Epithelial cell of proximal tubule (primary cell): Measurements from ENCODE around the gene SLC25A26. TPM values are rescaled to one million over a fixed set of nuclear protein-coding genes. Genes with fewer than 3 reads are reported as not detected.

Experiments
- DNase-seq: peaks from one replicate; pipeline ENCODE4 v3.0.0-alpha.2; 2011; ENCODE audit warnings: low read depth
- H3K4me3 ChIP-seq: 2 replicates; pipeline ENCODE4 v1.5.1; 2011; ENCODE audit warnings: low read depth, mild to moderate bottlenecking, low read length
- CTCF ChIP-seq: conservative IDR thresholded peaks from 2 replicates; pipeline ENCODE4 v1.5.1; 2012; ENCODE audit warnings: low read depth, mild to moderate bottlenecking, low read length
- total RNA-seq: library from RNA; depleted of rRNA; stranded (reverse); fragments of >200 nt; gene quantifications from 2 replicates; pipeline ENCODE4 v1.2.3, GENCODE V29; 2015

Gene SLC25A26
- total RNA-seq, 1 donor from 2014 or later, result 16.2 TPM

DNA sequence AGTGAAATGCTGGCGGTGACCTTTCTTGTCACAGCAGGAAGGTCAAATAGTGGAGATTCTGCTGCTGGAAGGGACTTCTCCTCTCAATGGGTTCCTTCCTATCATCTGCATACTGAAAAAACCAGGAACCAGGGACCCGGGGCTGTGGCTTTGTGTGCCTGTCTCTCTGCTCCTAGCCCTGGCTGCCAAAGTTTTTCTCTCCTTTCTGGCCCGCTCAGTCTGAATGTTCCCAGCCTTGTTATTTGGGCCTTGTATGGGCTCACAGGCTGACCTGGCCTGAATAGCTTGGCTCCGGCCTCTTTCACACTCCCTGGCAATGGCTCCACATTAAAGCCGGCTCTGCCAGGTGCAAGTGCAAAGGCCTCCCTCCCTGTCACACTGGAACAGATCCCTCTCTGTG lies 185.4 kb downstream of the SLC25A26 start:
- no peak overlapping the region for H3K4me3 ChIP-seq
- TF ChIP-seq CTCF, result no peak
- no peak for DNase-seq

- no peak for DNase-seq
- no peak overlapping the region for H3K4me3 ChIP-seq
- TF ChIP-seq CTCF, result no peak
Measured at GRCh38 chr3:66406831-66407610, 186.2 kb downstream of the SLC25A26 start.

DNA sequence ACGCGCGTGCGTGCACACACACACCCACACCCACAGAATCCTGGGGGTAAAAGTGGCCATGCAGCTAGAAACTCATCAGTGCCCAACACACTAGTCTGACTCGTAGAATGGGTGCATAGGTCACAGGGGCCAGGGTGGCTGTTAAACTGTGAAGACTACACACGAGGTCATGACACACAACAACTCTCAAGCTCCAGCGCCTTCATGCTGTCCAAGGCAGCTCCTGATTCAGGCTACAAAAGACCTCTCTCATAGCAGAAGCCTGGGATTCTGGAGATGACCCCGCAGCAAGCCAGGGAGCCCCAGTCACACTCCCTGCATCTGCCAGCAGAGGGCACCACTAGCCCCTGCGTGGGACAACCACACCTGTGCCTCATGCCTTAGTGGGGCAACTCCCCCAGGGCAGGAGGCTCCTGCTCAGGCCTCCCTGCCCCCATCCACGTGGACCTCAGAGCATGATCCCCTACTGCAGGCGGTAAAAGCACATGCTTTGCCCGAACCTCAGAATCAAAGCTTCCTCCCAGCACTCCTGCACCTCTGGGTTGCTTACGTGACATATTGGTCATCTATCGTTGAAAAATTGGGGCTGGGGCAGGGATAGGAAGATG lies 186.9 kb downstream of the SLC25A26 start:
- peak; percentile 91 for TF ChIP-seq CTCF
- DNase-seq, result peak; percentile 20
- no peak overlapping the region for H3K4me3 ChIP-seq

DNA sequence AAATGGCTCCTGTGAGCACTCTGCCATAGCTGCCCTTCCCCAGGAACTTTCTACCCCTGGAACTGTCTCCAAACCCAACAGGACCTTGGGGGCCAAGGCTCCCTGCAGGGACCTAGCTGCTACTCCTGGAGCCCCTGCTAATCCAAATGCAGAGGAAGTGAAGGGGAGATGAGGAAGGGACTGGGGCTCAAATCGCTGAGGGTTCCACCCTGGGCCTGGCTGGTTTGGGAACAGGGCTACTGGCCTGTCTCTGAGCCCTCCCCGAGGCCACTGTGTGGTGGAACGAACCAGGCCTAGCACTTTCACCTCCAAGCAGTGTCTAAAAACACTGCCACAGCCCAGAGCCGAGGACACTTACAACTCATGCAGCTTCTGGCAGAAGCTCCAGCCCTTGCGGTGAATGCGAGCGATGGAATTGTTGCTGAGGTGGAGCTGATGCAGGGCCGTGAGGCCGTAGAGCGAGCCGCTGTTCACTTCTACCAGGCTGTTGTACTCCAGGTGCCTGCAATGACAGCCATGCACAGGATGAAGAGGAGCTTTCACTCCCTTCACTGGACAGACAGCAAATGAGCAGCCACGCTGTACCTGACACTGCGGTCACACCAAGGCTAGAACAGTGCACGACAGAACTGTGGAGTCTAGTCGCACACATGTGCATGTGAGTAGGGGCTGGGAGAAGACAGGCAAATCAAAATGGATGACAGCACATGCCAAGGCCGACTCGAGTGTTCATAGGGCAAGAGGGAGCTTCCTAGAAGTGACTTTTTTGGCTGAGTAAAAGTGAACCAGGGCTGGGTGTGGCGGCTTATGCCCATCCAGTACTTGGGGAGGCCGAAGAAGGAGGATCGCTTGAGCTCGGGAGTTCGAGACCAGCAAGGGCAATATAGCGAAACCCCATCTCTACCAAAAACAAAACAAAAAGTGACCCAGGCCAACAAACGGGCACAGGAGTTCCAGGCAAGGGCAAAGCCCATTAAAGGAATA lies 189.3 kb downstream of the SLC25A26 start:
- no peak overlapping the region for H3K4me3 ChIP-seq
- no peak for DNase-seq
- TF ChIP-seq CTCF, result no peak

- TF ChIP-seq CTCF, result no peak
- DNase-seq, result no peak
- no peak overlapping the region for H3K4me3 ChIP-seq
Measured at GRCh38 chr3:66410976-66411375, 190.2 kb downstream of the SLC25A26 start.

DNA sequence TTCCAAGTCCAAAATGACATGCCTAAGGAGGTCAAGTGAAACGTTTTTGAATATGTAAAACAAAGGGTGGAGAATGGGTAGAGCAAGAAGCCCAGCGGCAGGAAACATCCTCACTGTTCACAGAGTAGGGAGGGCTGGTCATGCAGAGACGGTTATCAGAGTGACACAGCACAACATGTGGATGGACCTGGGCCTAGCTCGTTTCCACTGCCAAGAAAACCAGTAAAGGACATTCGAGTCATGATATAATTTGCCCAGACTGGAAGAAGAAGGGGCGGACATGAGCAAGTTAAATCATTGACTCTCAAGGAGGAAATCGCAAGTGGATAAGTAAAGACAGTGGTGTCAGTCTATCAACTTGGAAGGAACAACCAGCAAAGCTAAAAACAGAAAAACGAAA lies 190.7 kb downstream of the SLC25A26 start:
- no peak overlapping the region for H3K4me3 ChIP-seq
- TF ChIP-seq CTCF, result no peak
- DNase-seq, result no peak
